ENCODE data around the gene G3BP1.
"Not testable (repeated sequence)": the region's sequence is repeated elsewhere in the genome, so short reads cannot be mapped to it uniquely, and the experiment has no call there.

G3BP1 gene

DNA sequence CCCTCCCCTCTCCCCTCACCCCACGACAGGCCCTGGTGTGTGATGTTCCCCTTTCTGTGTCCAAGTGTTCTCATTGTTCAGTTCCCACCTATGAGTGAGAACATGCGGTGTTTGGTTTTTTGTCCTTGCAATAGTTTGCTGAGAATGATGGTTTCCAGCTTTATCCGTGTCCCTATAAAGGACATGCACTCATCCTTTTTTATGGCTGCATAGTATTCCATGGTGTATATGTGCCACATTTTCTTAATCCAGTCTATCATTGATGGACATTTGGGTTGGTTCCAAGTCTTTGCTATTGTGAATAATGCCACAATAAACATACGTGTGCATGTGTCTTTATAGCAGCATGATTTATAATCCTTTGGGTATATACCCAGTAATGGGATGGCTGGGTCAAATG, 89.1 kb downstream of the G3BP1 start:
- H3K27ac ChIP-seq (ENCODE audit: insufficient read depth in 1 of 2, low read depth in 1 of 2, low read length in 2 of 2, poor library complexity in 1 of 2, severe bottlenecking in 2 of 2); H3K27me3 ChIP-seq (replicated peaks in 2 of 5; ENCODE audit: control insufficient read depth in 4 of 5, insufficient read depth in 5 of 5, low read length in 4 of 5); H3K4me1 ChIP-seq (ENCODE audit: control extremely low read depth in 1 of 4, control insufficient read depth in 4 of 4, insufficient read depth in 4 of 4, low read length in 3 of 4); POLR2A ChIA-PET; H3K4me3 ChIP-seq (ENCODE audit: control insufficient read depth in 1 of 7, extremely low read depth in 1 of 7, insufficient read depth in 4 of 7, low read depth in 2 of 7, low read length in 6 of 7); CTCF ChIA-PET; DNase-seq; H3K36me3 ChIP-seq (ENCODE audit: control insufficient read depth in 4 of 4, insufficient read depth in 4 of 4, low read length in 3 of 4); H3K9me3 ChIP-seq (ENCODE audit: control extremely low read depth in 1 of 5, control insufficient read depth in 4 of 5, insufficient read depth in 2 of 5, low read depth in 1 of 5, low read length in 4 of 5): not testable (repeated sequence)
- WGBS (ENCODE audit: insufficient coverage), result no CpG with 5 or more reads among the region's 4 CpGs

Measured in common myeloid progenitor, CD34-positive (primary cell).